Ishikawa (cell line): ENCODE results near the gene SLC27A2.

Source experiments
- CEBPB ChIP-seq: IDR thresholded peaks from 2 replicates; pipeline ENCODE4 v1.6.1; 2012
- CREB1 ChIP-seq: IDR thresholded peaks from 2 replicates; pipeline ENCODE4 v1.6.1; 2012; ENCODE audit warnings: low read depth
- EGR1 ChIP-seq: IDR thresholded peaks from 2 replicates; pipeline ENCODE4 v1.6.1; 2012
- EP300 ChIP-seq: IDR thresholded peaks from 2 replicates; pipeline ENCODE4 v1.6.1; 2012; ENCODE audit warnings: borderline replicate concordance
- FOXM1 ChIP-seq: IDR thresholded peaks from 2 replicates; pipeline ENCODE4 v1.6.1; 2012; ENCODE audit warnings: low read depth, borderline replicate concordance
- NFIC ChIP-seq: IDR thresholded peaks from 2 replicates; pipeline ENCODE4 v1.6.1; 2012
- RAD21 ChIP-seq: IDR thresholded peaks from 2 replicates; pipeline ENCODE4 v1.6.1; 2012; ENCODE audit warnings: low read depth
- TAF1 ChIP-seq: IDR thresholded peaks from 2 replicates; pipeline ENCODE4 v1.6.1; 2012; ENCODE audit warnings: low read depth, mild to moderate bottlenecking
- TCF12 ChIP-seq: IDR thresholded peaks from 2 replicates; pipeline ENCODE4 v1.6.1; 2012; ENCODE audit warnings: low read depth
- TEAD4 ChIP-seq: IDR thresholded peaks from 2 replicates; pipeline ENCODE4 v1.6.1; 2012
- YY1 ChIP-seq: IDR thresholded peaks from 2 replicates; pipeline ENCODE4 v1.6.1; 2012; ENCODE audit warnings: low read depth
- ZBTB7A ChIP-seq: IDR thresholded peaks from 2 replicates; pipeline ENCODE4 v1.6.1; 2012; ENCODE audit warnings: low read depth
- TF ChIP-seq, protein P1 (sequence below): IDR thresholded peaks from 2 replicates; pipeline ENCODE4 v1.6.1; 2012
- TF ChIP-seq, protein P2 (sequence below): IDR thresholded peaks from 2 replicates; pipeline ENCODE4 v1.6.1; 2012; ENCODE audit warnings: low read depth, mild to moderate bottlenecking
- TF ChIP-seq, protein P3 (sequence below): IDR thresholded peaks from 2 replicates; pipeline ENCODE4 v1.6.1; 2012

The SLC27A2 gene

DNA sequence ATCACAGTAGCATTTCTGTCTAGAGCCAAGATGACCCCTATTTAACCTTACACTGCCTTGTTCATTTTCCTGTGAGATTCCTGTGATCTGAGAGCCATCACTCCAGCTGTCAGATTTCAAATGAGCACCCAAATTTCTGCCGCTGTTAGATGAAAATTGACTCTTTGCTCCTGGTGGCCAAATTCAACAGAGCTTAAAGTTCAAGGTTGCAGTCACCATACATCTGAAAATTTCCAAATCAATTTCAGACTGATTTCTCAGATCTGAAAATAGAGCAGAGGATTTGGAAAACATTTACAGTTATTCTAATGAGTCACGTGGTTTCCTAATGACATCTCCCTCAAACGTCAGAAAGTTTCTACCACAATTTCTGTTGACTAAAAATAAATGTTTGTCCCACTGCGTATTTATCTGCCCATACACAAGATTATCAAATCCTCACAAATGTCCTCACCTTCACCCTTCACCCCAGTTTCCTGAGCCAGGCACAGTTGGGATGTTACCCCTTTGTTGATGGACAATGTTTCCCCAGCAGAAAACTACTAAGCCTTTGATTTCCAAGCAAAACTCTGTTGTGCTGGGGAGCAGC, 67.1 kb downstream of the SLC27A2 start:
- TF ChIP-seq, protein P1, sequence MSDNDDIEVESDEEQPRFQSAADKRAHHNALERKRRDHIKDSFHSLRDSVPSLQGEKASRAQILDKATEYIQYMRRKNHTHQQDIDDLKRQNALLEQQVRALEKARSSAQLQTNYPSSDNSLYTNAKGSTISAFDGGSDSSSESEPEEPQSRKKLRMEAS, result no peak

DNA sequence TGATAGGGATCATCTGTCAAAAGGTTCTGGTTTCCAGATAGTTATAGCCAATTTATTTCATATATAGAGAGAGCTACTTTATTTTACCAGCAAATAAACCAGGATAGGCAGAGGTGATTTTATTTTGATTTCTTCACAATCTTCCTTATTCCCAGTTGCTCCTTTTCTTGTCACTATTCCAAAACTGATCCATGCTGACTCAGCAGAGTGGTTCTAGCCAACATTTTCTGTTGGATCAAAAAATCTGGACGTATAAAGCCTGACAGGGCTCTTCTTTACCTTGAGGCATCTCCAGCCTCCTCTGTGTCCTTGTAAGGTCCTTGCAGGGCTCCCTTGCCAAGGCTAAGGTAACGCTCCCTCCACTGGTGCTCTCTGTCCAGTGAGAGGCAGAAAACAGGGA, 67.7 kb downstream of the SLC27A2 start:
- TF ChIP-seq ZBTB7A (no peak), EGR1 (no peak), CEBPB (no peak), TAF1 (no peak), YY1 (no peak), TEAD4 (no peak), RAD21 (no peak), TCF12 (no peak)
- TF ChIP-seq, protein P2, sequence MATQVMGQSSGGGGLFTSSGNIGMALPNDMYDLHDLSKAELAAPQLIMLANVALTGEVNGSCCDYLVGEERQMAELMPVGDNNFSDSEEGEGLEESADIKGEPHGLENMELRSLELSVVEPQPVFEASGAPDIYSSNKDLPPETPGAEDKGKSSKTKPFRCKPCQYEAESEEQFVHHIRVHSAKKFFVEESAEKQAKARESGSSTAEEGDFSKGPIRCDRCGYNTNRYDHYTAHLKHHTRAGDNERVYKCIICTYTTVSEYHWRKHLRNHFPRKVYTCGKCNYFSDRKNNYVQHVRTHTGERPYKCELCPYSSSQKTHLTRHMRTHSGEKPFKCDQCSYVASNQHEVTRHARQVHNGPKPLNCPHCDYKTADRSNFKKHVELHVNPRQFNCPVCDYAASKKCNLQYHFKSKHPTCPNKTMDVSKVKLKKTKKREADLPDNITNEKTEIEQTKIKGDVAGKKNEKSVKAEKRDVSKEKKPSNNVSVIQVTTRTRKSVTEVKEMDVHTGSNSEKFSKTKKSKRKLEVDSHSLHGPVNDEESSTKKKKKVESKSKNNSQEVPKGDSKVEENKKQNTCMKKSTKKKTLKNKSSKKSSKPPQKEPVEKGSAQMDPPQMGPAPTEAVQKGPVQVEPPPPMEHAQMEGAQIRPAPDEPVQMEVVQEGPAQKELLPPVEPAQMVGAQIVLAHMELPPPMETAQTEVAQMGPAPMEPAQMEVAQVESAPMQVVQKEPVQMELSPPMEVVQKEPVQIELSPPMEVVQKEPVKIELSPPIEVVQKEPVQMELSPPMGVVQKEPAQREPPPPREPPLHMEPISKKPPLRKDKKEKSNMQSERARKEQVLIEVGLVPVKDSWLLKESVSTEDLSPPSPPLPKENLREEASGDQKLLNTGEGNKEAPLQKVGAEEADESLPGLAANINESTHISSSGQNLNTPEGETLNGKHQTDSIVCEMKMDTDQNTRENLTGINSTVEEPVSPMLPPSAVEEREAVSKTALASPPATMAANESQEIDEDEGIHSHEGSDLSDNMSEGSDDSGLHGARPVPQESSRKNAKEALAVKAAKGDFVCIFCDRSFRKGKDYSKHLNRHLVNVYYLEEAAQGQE, result no peak
- TF ChIP-seq, protein P3, sequence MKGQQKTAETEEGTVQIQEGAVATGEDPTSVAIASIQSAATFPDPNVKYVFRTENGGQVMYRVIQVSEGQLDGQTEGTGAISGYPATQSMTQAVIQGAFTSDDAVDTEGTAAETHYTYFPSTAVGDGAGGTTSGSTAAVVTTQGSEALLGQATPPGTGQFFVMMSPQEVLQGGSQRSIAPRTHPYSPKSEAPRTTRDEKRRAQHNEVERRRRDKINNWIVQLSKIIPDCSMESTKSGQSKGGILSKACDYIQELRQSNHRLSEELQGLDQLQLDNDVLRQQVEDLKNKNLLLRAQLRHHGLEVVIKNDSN, result no peak

DNA sequence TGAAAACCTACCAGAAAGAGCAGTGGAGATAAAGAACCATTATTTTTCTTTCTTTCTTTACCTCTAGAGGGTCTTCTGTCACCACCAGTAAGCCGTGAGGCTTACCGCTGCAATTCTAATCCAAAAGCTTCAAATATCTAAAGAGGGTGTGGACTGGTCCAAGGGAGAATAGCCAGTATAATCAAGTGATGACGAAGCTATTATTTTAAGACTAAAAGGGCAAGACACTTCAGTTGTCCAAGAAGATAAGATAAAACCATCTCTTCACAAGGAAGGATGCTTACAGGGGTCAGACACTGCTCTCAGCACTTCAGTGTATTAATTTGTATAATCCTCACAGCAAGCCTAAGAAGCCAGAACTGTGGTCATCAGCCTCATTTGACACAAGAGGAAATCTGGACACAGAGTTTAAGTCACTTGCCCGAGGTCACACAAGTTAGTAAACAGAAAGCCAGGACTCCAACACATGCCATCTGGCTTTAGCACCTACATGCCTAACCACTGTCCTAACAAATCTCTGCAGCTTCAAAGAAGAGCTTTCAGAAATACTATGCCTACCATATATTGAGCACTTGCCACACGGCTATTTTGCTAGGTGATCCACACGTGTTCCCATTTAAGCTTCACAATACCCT, 68.9 kb downstream of the SLC27A2 start:
- no peak for TF ChIP-seq YY1
- TF ChIP-seq TEAD4, result no peak
- TF ChIP-seq NFIC, result no peak
- TF ChIP-seq TCF12, result no peak
- TF ChIP-seq, protein P2, result no peak
- no peak for TF ChIP-seq FOXM1
- TF ChIP-seq, protein P3, result no peak
- TF ChIP-seq EP300, result no peak
- no peak for TF ChIP-seq EGR1
- TF ChIP-seq, protein P1, result no peak
- TF ChIP-seq CREB1, result no peak
- no peak for TF ChIP-seq ZBTB7A
- TF ChIP-seq TAF1, result no peak
- TF ChIP-seq RAD21, result no peak
- TF ChIP-seq CEBPB, result no peak

DNA sequence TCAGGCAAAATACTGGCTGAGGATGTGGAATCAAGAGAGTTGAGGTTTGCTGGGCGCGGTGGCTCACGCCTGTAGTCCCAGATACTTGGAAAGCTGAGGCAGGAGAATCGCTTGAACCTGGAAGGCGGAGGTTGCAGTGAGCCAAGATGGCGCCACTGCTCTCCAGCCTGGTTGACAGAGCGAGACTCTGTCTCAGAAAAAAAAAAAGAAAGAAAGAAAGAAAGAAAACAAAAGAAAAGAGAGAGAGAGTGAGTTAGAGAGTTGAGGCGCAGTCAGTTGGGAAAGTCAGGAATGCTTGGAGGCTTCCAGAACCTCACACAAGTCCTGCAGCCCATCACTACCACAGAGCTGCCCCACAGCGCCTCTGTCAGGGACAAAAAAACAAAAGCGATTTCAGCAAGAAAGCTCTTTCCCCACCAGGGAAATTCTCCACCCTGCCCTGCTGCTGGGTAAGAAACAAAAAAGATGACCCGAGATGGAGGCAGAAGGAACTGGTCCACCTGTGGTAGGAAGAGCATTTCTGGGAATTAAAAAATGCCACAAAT, 69.7 kb downstream of the SLC27A2 start:
- no peak for TF ChIP-seq CEBPB
- TF ChIP-seq RAD21, result no peak
- TF ChIP-seq TCF12, result no peak
- no peak for TF ChIP-seq TEAD4
- TF ChIP-seq, protein P1, result no peak
- TF ChIP-seq, protein P3, result no peak
- no peak for TF ChIP-seq NFIC
- TF ChIP-seq, protein P2, result no peak
